Measurements from ENCODE around the gene SORBS2.

- no peak for TF ChIP-seq CTCF (IDR thresholded peaks at IDR 0.05)
- no peak for TF ChIP-seq EP300 (IDR thresholded peaks at IDR 0.05; ENCODE audit: low read depth)
- no peak for TF ChIP-seq POLR2AphosphoS5 (IDR thresholded peaks at IDR 0.05)
These were observed 11.6 kb downstream of the SORBS2 start for GRCh38 chr4:185800266-185800945.

Measured in transverse colon (tissue), 4 donors.